Activated CD8-positive, alpha-beta T cell treated with anti-CD3 and anti-CD28 coated beads for 36 hours (primary cell): Measurements from ENCODE around the gene MOB1B. TPM values are rescaled to one million over a fixed set of nuclear protein-coding genes. Genes with fewer than 3 reads are reported as not detected.

Source experiments
- ATAC-seq: fragments of 200-7000 bp; cut with Tn5 transposase; one replicate; pipeline ENCODE4 v1.10.0; 2021; ENCODE audit warnings: mild to moderate bottlenecking, moderate library complexity
- CTCF ChIA-PET: fragments of 350-600 bp; sonication (Branson Sonifier 250); formaldehyde crosslinking; loops from one replicate; lab custom pipeline; 2021; ENCODE audit warnings: antibody characterized with exemption; lab: Charles Lee
- POLR2A ChIA-PET: fragments of 350-600 bp; sonication (Branson Sonifier 250); formaldehyde crosslinking; loops from one replicate; lab custom pipeline; 2021; ENCODE audit warnings: antibody characterized with exemption; lab: Charles Lee
- DNase-seq: peaks from one replicate; pipeline ENCODE4 v3.0.0-alpha.2; 2020
- H3K27ac Mint-ChIP-seq: one replicate; pipeline ENCODE4 v1.8.0; 2021; ENCODE audit warnings: mild to moderate bottlenecking, mixed read lengths
- H3K27me3 Mint-ChIP-seq: one replicate; pipeline ENCODE4 v1.8.0; 2021; ENCODE audit warnings: mixed read lengths
- H3K36me3 Mint-ChIP-seq: one replicate; pipeline ENCODE4 v1.8.0; 2021; ENCODE audit warnings: low read depth, mixed read lengths
- H3K4me1 Mint-ChIP-seq: one replicate; pipeline ENCODE4 v1.8.0; 2021; ENCODE audit warnings: low read depth, mixed read lengths
- H3K4me3 Mint-ChIP-seq: one replicate; pipeline ENCODE4 v1.8.0; 2021; ENCODE audit warnings: mild to moderate bottlenecking, moderate library complexity, mixed read lengths
- H3K9me3 Mint-ChIP-seq: one replicate; pipeline ENCODE4 v1.8.0; 2021; ENCODE audit warnings: mixed read lengths
- intact Hi-C: fragments of 100-400 bp; cut with micrococcal nuclease; formaldehyde crosslinking; loops from one replicate; pipeline ENCODE4 v1.10.0; 2022
- total RNA-seq, 2 experiments: library from RNA; stranded (reverse); gene quantifications; one replicate each; pipeline ENCODE4 v1.2.3, GENCODE V29; 2021
- TF ChIP-seq, protein P1 (sequence below): fragments of 200-600 bp; IDR thresholded peaks from one replicate; pipeline ENCODE4 v1.8.0; 2022; ENCODE audit warnings: antibody characterized with exemption, mild to moderate bottlenecking

MOB1B gene
- total RNA-seq, 2 experiments from 2014 or later: 14.9 to 19.7 TPM

DNA sequence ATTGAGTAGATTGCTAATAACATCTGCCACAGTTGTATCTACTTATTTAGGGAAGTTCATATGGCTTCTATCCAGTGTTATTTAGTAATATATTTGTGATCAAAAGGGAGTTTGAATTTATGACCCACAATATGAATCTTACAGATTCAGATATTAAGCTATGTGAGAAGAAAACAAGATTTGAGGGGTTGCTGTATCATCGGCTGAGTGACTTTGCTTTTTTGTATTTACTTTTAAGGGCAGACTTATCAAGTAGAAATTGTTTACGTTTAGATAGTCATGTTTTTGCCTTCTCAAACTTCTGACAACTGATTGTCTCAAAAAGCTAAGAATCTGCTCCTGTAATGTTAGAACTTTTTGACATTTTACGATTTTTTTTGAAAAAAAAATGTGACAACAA lies 74.1 kb downstream of the MOB1B start:
- no peaks in the 10 kb centered on the region for H3K4me1 Mint-ChIP-seq
- H3K36me3 Mint-ChIP-seq: no peaks in the 10 kb centered on the region
- H3K27ac Mint-ChIP-seq: no peak overlapping the region
- intact Hi-C loops: no loop called here
- ChIA-PET POLR2A (no interaction called here), CTCF (no interaction called here)
- H3K9me3 Mint-ChIP-seq: no peaks in the 10 kb centered on the region
- ATAC-seq: no peak
- no peak overlapping the region for H3K4me3 Mint-ChIP-seq
- TF ChIP-seq, protein P1, sequence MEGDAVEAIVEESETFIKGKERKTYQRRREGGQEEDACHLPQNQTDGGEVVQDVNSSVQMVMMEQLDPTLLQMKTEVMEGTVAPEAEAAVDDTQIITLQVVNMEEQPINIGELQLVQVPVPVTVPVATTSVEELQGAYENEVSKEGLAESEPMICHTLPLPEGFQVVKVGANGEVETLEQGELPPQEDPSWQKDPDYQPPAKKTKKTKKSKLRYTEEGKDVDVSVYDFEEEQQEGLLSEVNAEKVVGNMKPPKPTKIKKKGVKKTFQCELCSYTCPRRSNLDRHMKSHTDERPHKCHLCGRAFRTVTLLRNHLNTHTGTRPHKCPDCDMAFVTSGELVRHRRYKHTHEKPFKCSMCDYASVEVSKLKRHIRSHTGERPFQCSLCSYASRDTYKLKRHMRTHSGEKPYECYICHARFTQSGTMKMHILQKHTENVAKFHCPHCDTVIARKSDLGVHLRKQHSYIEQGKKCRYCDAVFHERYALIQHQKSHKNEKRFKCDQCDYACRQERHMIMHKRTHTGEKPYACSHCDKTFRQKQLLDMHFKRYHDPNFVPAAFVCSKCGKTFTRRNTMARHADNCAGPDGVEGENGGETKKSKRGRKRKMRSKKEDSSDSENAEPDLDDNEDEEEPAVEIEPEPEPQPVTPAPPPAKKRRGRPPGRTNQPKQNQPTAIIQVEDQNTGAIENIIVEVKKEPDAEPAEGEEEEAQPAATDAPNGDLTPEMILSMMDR: no peak
- DNase-seq: no peak
- no peaks in the 10 kb centered on the region for H3K27me3 Mint-ChIP-seq

GRCh38 chr4:70979445-70980008 lies 77.4 kb downstream of the MOB1B start:
- H3K27me3 Mint-ChIP-seq: no peaks in the 10 kb centered on the region
- no peaks in the 10 kb centered on the region for H3K36me3 Mint-ChIP-seq
- no peak overlapping the region for H3K4me3 Mint-ChIP-seq
- H3K27ac Mint-ChIP-seq: no peak overlapping the region
- ChIA-PET CTCF (no interaction called here), POLR2A (no interaction called here)
- peaks cover 3% of the 10 kb centered on the region for H3K4me1 Mint-ChIP-seq
- TF ChIP-seq, protein P1: no peak
- H3K9me3 Mint-ChIP-seq: no peaks in the 10 kb centered on the region
- no peak for DNase-seq
- intact Hi-C loops: loop anchor here (10.0 kb wide), 1 partner anchor 205 kb away; no protein-coding TSS in a partner anchor
- no peak for ATAC-seq

- H3K27me3 Mint-ChIP-seq: no peaks in the 10 kb centered on the region
- intact Hi-C loops: loop anchor here (10.0 kb wide), 1 partner anchor 205 kb away; no protein-coding TSS in a partner anchor
- H3K36me3 Mint-ChIP-seq: no peaks in the 10 kb centered on the region
- POLR2A ChIA-PET: no interaction called here
- TF ChIP-seq, protein P1: no peak
- H3K4me1 Mint-ChIP-seq: peaks cover 3% of the 10 kb centered on the region
- DNase-seq (no peak), ATAC-seq (no peak)
- no peaks in the 10 kb centered on the region for H3K9me3 Mint-ChIP-seq
- no peak overlapping the region for H3K27ac Mint-ChIP-seq
- H3K4me3 Mint-ChIP-seq: no peak overlapping the region
- CTCF ChIA-PET: no interaction called here
These were observed 78.0 kb downstream of the MOB1B start for GRCh38 chr4:70980196-70980595.

DNA sequence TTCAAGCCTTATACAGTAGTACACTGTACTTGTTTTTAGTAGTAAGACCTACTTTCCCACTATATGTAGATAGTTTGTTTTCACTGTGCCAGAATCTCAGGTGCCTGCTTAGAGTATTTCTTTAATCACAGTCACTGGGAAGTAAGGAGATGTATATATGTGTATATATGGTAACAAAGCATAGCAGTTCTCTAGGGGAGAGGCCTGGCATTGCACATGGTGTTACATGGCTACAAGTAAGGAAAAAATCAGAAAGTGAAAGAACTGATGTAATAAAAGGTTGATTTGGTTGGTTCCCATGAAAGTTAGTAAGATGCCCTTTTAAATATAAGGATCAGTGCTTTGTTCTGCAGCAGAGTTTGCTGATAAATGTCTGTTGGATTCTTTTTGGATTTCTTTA lies 81.9 kb downstream of the MOB1B start:
- Mint-ChIP-seq H3K4me1 (peaks cover 3% of the 10 kb centered on the region), H3K9me3 (no peaks in the 10 kb centered on the region), H3K27ac (no peak overlapping the region), H3K36me3 (no peaks in the 10 kb centered on the region), H3K4me3 (no peak overlapping the region), H3K27me3 (no peaks in the 10 kb centered on the region)
- DNase-seq (no peak), ATAC-seq (no peak)
- TF ChIP-seq, protein P1: no peak
- ChIA-PET POLR2A (no interaction called here), CTCF (interaction anchor here (0.7 kb wide), 1 partner anchor 25 kb away, joined by 3 read pairs; no protein-coding TSS in a partner anchor)
- intact Hi-C loops: loop anchor here (10.0 kb wide), 1 partner anchor 201 kb away; no protein-coding TSS in a partner anchor

DNA sequence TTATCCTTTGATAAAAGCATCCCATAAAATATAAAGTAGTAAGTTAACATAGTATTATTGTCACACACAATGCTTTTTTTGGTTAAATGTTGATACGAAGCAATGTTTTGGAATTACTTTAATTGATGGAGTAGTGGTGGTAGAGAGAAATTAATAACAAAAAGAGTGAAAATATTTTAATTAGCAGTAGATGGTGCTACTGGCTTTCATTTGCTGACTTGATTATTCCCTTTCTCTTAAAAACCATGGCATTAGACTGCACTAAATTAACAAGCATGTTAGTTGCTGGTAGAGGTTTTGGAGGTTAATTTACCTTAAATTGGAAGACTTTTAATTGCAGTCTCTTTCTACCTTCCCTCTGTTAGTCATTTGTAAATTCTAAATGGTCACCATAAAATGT lies 82.4 kb downstream of the MOB1B start:
- intact Hi-C loops: loop anchor here (10.0 kb wide), 1 partner anchor 200 kb away; no protein-coding TSS in a partner anchor
- Mint-ChIP-seq H3K27me3 (no peaks in the 10 kb centered on the region), H3K36me3 (no peaks in the 10 kb centered on the region), H3K4me1 (peaks cover 3% of the 10 kb centered on the region), H3K27ac (no peak overlapping the region), H3K9me3 (no peaks in the 10 kb centered on the region), H3K4me3 (no peak overlapping the region)
- DNase-seq: no peak
- ATAC-seq: no peak
- ChIA-PET POLR2A (no interaction called here), CTCF (interaction anchor here (0.7 kb wide), 1 partner anchor 25 kb away, joined by 3 read pairs; no protein-coding TSS in a partner anchor)
- TF ChIP-seq, protein P1: no peak
